Breast epithelium (tissue), 4 donors: ENCODE data around the gene REPS2. TPM values are rescaled to one million over a fixed set of nuclear protein-coding genes. Genes with fewer than 3 reads are reported as not detected.

ENCODE experiments used
- DNase-seq, 2 donors: peaks; one replicate each; pipeline ENCODE4 v3.0.0-alpha.2; 2019; ENCODE audit warnings: low spot score in 2 of 2
- H3K27ac ChIP-seq, 2 donors: fragments of 200-600 bp; sonication (generic) in 1 of 2; one replicate each; pipeline ENCODE4 v1.5.1; 2016 to 2019; ENCODE audit warnings: mild to moderate bottlenecking in 1 of 2
- H3K27me3 ChIP-seq, 2 donors: fragments of 200-600 bp; sonication (generic) in 1 of 2; one replicate each; pipeline versions ENCODE4 v1.5.1 to v1.6.0; 2017 to 2019; ENCODE audit warnings: control low read depth in 1 of 2, mild to moderate bottlenecking in 1 of 2
- H3K36me3 ChIP-seq: fragments of 200-600 bp; one replicate; pipeline ENCODE4 v1.5.1; 2019
- H3K4me1 ChIP-seq, 2 donors: fragments of 200-600 bp; sonication (generic); one replicate each; pipeline ENCODE4 v1.5.1; 2016 to 2019; ENCODE audit warnings: control low read depth in 1 of 2
- H3K4me3 ChIP-seq, 3 donors: fragments of 200-600 bp; sonication (generic); 1 replicate in 2 of 3; 2 replicates in 1 of 3; pipeline ENCODE4 v1.5.1; 2016 to 2019; ENCODE audit warnings: mild to moderate bottlenecking in 3 of 3, moderate library complexity in 2 of 3
- H3K9me3 ChIP-seq, 2 donors: fragments of 200-600 bp; sonication (generic) in 1 of 2; one replicate each; pipeline ENCODE4 v1.5.1; 2016 to 2019; ENCODE audit warnings: control low read depth in 1 of 2
- POLR2A ChIP-seq: fragments of 450-650 bp; IDR thresholded peaks from one replicate; pipeline ENCODE4 v1.6.1; 2016; ENCODE audit warnings: antibody characterized with exemption, mild to moderate bottlenecking, moderate library complexity
- POLR2AphosphoS5 ChIP-seq, 3 donors: sonication (generic); formaldehyde crosslinking; IDR thresholded peaks; one replicate each; pipeline ENCODE4 v1.6.1; 2017; ENCODE audit warnings: antibody characterized with exemption in 3 of 3
- intact Hi-C: fragments of 100-400 bp; cut with DNase I; formaldehyde crosslinking; loops from one replicate; pipeline ENCODE4 v1.15.1; 2023; ENCODE audit warnings: low total_unique reads
- total RNA-seq, 3 donors: library from RNA; depleted of rRNA; stranded (reverse); fragments of >200 nt; gene quantifications; one replicate each; pipeline ENCODE4 v1.1.0, GENCODE V29; 2016
- TF ChIP-seq, protein P1 (sequence below), 3 donors: fragments of 450-650 bp; IDR thresholded peaks; one replicate each; pipeline ENCODE4 v1.5.1; 2016 to 2017; ENCODE audit warnings: antibody characterized with exemption in 3 of 3, mild to moderate bottlenecking in 3 of 3, moderate library complexity in 3 of 3

REPS2 gene
- total RNA-seq, 3 donors from 2014 or later, result 9.6 to 21.4 (median 13.1) TPM

DNA sequence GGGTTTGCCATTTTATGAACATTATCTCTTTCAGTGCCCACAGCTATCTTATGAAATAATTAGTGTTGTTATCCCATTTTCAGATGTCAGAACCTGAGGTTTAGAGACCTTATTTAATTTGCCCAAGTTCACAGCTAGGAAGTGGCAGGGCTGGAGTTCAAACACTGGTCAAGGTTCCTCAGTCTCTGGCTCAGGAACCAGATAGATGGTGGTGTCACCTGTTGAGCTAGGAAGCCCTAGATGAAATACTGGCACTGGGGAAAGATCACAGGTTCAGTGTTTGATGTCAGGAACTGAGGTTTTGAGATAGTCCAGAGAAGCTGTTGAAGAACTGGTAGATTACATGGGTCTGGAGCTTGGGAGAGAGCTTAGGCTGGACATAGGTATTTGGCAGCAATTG is 85.4 kb downstream of the REPS2 start:
- H3K27me3 ChIP-seq, result peaks cover 0 to 43% of the 10 kb centered on the region in 2 donors
- no peak overlapping the region for H3K27ac ChIP-seq
- no peaks in the 10 kb centered on the region for H3K4me1 ChIP-seq
- no peak for TF ChIP-seq POLR2AphosphoS5 (IDR thresholded peaks at IDR 0.05)
- no peak for TF ChIP-seq POLR2A
- TF ChIP-seq, protein P1, sequence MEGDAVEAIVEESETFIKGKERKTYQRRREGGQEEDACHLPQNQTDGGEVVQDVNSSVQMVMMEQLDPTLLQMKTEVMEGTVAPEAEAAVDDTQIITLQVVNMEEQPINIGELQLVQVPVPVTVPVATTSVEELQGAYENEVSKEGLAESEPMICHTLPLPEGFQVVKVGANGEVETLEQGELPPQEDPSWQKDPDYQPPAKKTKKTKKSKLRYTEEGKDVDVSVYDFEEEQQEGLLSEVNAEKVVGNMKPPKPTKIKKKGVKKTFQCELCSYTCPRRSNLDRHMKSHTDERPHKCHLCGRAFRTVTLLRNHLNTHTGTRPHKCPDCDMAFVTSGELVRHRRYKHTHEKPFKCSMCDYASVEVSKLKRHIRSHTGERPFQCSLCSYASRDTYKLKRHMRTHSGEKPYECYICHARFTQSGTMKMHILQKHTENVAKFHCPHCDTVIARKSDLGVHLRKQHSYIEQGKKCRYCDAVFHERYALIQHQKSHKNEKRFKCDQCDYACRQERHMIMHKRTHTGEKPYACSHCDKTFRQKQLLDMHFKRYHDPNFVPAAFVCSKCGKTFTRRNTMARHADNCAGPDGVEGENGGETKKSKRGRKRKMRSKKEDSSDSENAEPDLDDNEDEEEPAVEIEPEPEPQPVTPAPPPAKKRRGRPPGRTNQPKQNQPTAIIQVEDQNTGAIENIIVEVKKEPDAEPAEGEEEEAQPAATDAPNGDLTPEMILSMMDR (IDR thresholded peaks at IDR 0.05), result no peak
- H3K4me3 ChIP-seq, result no peak overlapping the region
- intact Hi-C loops, result no loop called here
- no peak for DNase-seq
- H3K9me3 ChIP-seq, result no peaks in the 10 kb centered on the region
- H3K36me3 ChIP-seq, result no peaks in the 10 kb centered on the region

DNA sequence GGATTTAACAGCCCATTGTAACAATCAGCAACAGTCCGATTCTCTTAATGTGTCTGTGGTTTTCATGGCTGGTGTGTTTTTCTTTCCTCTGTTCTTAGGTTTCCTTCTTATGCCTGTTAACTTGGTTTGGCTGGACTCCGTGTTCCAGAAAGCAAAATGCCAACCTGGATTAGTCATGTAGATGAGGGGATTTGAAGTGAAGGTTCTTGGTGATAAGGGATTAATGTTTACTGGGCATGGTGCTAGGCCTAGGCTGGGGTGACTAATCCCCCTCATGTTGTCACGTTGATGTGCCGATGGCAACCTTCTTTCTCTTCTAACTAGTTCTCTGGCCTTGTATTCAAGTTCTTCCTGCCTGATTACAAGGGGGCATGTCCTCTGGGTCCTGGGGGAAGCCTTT is 85.9 kb downstream of the REPS2 start:
- H3K4me1 ChIP-seq, result no peaks in the 10 kb centered on the region
- intact Hi-C loops, result no loop called here
- no peaks in the 10 kb centered on the region for H3K36me3 ChIP-seq
- H3K4me3 ChIP-seq, result no peak overlapping the region
- H3K27ac ChIP-seq, result no peak overlapping the region
- peaks cover 0 to 43% of the 10 kb centered on the region in 2 donors for H3K27me3 ChIP-seq
- TF ChIP-seq, protein P1 (IDR thresholded peaks at IDR 0.05), result no peak
- TF ChIP-seq POLR2A (no peak), POLR2AphosphoS5 (IDR thresholded peaks at IDR 0.05) (no peak)
- no peak for DNase-seq
- no peaks in the 10 kb centered on the region for H3K9me3 ChIP-seq

DNA sequence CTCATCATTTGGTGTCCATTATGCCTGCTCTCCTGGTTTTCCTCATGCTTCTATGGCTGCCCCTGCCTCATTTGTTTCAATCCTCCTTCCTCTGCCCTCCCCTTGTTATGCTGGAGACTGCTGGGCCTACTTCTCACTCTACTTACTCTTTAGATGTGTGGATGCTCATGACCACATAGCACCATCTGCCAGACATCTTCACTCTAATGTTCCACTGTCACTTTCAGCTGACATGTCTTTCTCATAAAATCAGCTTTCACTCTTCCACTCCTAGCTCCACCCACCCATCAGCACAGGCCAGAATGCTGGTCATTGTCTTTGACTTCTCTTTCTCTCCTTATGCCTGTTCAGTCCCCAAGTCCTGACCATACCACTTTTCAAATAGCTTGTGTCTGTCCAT is 86.8 kb downstream of the REPS2 start:
- H3K36me3 ChIP-seq, result no peaks in the 10 kb centered on the region
- no peak overlapping the region for H3K4me3 ChIP-seq
- no peaks in the 10 kb centered on the region for H3K9me3 ChIP-seq
- H3K27me3 ChIP-seq, result peaks cover 0 to 52% of the 10 kb centered on the region in 2 donors
- H3K27ac ChIP-seq, result no peak overlapping the region
- intact Hi-C loops, result no loop called here
- H3K4me1 ChIP-seq, result no peaks in the 10 kb centered on the region
- TF ChIP-seq POLR2AphosphoS5 (IDR thresholded peaks at IDR 0.05) (no peak), POLR2A (no peak)
- TF ChIP-seq, protein P1 (IDR thresholded peaks at IDR 0.05), result no peak
- no peak for DNase-seq

DNA sequence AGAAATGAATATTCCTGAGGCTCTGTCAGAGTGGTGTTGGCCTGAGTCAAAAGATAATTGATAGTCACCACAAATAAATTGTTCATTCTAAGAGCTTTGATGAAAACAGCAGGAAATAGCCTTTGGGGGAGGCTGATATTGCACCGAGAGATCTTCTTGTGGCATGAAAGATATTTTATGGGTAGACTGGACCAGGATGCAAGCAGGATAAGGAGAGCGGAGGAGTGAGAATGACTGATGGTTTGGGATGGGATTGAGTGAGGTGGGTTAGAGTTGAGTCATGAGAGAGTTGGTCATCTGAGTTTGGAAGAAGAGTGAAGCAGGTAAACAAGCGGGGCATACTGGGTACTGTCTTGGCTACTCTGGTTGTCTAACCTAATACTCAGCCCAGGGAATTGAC is 88.7 kb downstream of the REPS2 start:
- intact Hi-C loops, result no loop called here
- H3K27me3 ChIP-seq, result peaks cover 0 to 70% of the 10 kb centered on the region in 2 donors
- H3K9me3 ChIP-seq, result no peaks in the 10 kb centered on the region
- no peak for TF ChIP-seq POLR2AphosphoS5 (IDR thresholded peaks at IDR 0.05)
- TF ChIP-seq, protein P1 (IDR thresholded peaks at IDR 0.05), result no peak
- TF ChIP-seq POLR2A, result no peak
- H3K36me3 ChIP-seq, result no peaks in the 10 kb centered on the region
- no peaks in the 10 kb centered on the region for H3K4me1 ChIP-seq
- H3K4me3 ChIP-seq, result no peak overlapping the region
- no peak for DNase-seq
- H3K27ac ChIP-seq, result no peak overlapping the region

DNA sequence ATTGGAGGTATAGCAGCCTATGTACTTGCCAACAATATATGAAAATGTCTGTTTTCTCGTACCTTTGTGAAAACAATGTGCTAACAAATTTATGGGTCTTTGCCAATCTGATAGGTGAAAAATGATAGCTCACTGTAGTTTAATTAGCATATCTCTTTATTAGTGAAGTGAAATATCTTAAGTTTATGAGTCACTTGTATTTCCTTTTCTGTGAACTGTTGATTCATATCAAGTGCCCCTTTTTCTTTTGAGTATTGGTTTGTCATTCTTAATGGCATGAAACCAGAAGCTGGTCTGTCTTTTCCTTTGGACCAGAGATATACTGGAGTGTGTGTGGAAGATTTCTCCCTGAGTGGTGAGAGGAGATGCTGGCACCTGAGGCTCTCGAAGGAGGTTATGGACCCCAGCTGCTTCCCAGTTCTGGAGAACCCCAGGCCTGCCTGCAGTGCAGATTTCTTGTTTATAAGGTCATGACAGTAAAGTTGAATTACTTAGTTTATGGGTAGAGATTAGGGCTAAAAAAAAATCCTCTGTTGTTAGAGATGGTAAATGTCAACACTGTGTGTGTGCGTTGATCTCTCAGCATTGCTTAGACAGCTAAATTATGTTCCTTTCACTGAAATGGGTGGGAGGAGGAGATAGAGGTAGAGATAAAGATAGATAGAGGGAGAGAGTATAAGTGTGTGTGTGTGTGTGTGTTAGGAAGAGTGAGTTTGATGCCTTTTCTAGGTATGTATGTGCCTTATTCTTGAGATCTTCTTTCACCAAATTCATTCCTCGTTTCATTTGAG is 89.9 kb downstream of the REPS2 start:
- DNase-seq, result no peak
- no peak overlapping the region for H3K4me3 ChIP-seq
- no peak for TF ChIP-seq POLR2AphosphoS5 (IDR thresholded peaks at IDR 0.05)
- TF ChIP-seq POLR2A, result no peak
- TF ChIP-seq, protein P1 (IDR thresholded peaks at IDR 0.05), result no peak
- no peak overlapping the region for H3K27ac ChIP-seq
- H3K4me1 ChIP-seq, result no peaks in the 10 kb centered on the region
- no peaks in the 10 kb centered on the region for H3K36me3 ChIP-seq
- H3K27me3 ChIP-seq, result peaks cover 0 to 59% of the 10 kb centered on the region in 2 donors
- intact Hi-C loops, result no loop called here
- H3K9me3 ChIP-seq, result no peaks in the 10 kb centered on the region
